RCC 7860 (cell line): ENCODE results near the gene TRABD2B.

Experiments
- DNase-seq: peaks from one replicate; pipeline ENCODE4 v3.0.0-alpha.2; 2015; ENCODE audit warnings: low spot score
- FAIRE-seq: peaks from 2 replicates; lab custom pipeline; 2012; peaks lifted over from hg19 to GRCh38; lab: Jason Lieb, UNC

Gene TRABD2B

GRCh38 chr1:48023488-48023887 lies 26.3 kb upstream of the TRABD2B start:
- FAIRE-seq: no peak
- DNase-seq: no peak

DNA sequence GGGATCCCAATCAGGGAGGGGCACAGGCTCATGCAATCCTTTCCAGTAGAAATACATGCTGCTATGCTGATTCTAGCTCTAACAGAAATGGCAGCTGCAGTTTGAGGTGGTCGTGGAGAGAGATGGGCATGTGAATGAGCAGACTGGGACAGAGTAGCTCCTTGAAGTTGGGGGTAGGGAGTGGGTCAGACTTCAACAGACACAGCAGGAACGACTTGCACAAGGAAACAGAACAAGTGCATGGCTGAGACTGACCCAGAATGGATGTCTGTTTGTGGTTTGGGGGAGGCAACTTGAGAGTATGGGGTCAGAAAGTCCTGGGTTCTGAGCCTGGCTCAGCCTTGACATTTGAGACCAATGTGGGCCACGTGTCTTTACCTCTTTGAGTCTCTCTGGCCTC lies 25.1 kb upstream of the TRABD2B start:
- no peak for FAIRE-seq

GRCh38 chr1:48021792-48022191 lies 24.6 kb upstream of the TRABD2B start:
- FAIRE-seq (no peak), DNase-seq (no peak)

More for the DNA sequence above, 25.1 kb upstream of the TRABD2B start:
- no peak for DNase-seq

DNA sequence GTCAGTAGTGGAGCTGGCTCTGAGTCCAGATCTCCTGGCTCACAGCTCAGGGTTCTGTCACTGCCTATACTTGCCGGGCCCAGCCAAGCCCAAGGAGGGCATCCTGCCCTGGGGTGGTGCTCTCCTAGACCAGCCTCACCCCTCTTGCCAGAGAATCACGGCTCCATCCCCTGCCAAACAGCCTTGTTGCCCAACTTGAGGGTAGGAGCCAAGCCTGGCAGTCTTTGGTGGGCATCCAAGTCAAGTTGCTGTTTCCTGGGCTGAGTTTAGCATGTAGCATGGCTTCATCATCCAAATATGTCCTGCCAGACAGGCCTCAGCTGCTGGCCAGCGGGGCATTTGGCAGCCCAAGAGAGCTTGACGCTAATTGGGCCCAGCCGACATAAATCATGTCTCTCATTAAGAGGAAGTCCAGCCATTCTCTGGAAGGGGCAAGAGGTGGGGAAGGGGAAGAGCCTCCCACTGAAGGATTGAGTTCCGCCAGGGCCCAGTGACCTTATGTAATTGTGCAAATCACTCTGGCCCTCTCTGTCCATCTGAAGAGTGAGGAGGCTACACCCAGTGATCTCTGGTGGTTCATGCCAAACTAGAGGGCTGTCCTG lies 22.6 kb upstream of the TRABD2B start:
- FAIRE-seq (no peak), DNase-seq (no peak)

DNA sequence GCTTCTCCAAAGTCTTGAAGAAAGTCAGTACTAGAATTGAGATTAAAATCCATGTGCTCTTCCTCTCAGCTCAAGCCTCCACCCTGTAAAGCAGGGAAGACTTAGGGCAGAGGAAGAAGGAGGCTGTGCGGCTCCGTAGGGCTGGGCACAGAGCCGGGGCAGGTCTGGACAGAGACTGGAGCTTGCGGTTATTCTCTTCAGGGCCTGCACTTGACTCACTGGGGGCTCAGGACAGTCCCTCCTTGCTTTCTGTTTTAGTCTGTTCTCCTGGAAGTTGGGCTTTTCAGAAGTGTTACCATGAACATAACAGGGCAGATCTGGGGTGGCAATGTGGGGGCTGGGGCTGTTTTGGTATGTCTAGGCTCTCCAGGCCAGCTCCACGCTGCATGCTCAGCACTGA lies 21.6 kb upstream of the TRABD2B start:
- DNase-seq (no peak), FAIRE-seq (no peak)

DNA sequence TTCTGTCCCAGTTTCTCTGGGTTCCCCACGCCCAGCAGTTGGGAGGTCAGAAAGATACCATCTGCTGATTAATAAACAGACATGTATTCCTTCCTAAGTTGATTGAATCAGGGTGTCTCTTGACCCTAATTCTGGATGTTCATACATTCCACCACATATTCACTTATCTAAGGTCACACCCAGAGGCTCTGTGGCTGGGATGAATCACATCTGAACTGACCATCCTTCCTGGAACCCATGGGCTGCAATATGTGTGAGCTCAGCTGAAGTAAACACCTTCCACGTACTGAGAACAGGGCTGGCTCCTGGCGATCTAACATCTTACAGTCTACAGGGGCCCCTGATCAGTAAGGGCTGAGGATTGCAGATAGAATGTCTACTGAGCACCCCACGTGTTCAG lies 20.5 kb upstream of the TRABD2B start:
- DNase-seq: peak; percentile 78

DNA sequence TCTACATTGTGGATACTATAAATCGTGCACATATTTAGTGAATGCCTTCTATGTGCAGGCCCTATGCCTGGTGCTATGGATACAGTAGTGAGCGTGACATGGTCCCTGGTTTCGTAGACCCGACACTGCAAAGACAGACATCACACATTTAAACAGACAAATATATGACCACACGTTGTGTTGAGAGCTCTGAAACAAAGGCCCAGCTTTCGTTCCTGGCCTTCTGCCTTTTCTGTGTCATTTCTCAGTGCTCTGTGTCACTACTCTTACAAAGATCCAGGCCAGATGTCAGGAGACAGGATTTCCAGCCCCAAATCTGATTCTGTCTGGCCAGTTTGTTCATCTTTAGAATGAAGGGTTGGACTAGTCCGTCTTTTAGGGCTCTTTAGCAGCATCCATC lies 19.3 kb upstream of the TRABD2B start:
- FAIRE-seq (no peak), DNase-seq (no peak)

More for the DNA sequence above, 20.5 kb upstream of the TRABD2B start:
- FAIRE-seq: peak; percentile 91

- DNase-seq (no peak), FAIRE-seq (peak; percentile 18)
These were observed 16.1 kb upstream of the TRABD2B start for GRCh38 chr1:48013270-48013669.

GRCh38 chr1:48007047-48007446 lies 9.9 kb upstream of the TRABD2B start:
- peak; percentile 98 for FAIRE-seq
- peak; percentile 99 for DNase-seq

- FAIRE-seq (peak; percentile 54), DNase-seq (peak; percentile 49)
These were observed 9.1 kb upstream of the TRABD2B start for GRCh38 chr1:48006264-48006663.

GRCh38 chr1:48005253-48006117 lies 8.3 kb upstream of the TRABD2B start:
- no peak for FAIRE-seq
- DNase-seq: no peak

- peak; percentile 70 for FAIRE-seq
- peak; percentile 66 for DNase-seq
These were observed 6.8 kb upstream of the TRABD2B start for GRCh38 chr1:48003741-48004531.

GRCh38 chr1:48002142-48002541 lies 5.0 kb upstream of the TRABD2B start:
- DNase-seq (no peak), FAIRE-seq (no peak)

GRCh38 chr1:48001696-48002095 lies 4.5 kb upstream of the TRABD2B start:
- FAIRE-seq (no peak), DNase-seq (no peak)

- no peak for DNase-seq
- FAIRE-seq: no peak
These were observed 3.7 kb upstream of the TRABD2B start for GRCh38 chr1:48000883-48001282.

- no peak for DNase-seq
- no peak for FAIRE-seq
These were observed 1.9 kb upstream of the TRABD2B start for GRCh38 chr1:47999097-47999496.

- no peak for DNase-seq
- no peak for FAIRE-seq
These were observed 1.3 kb upstream of the TRABD2B start for GRCh38 chr1:47998396-47998990.

DNA sequence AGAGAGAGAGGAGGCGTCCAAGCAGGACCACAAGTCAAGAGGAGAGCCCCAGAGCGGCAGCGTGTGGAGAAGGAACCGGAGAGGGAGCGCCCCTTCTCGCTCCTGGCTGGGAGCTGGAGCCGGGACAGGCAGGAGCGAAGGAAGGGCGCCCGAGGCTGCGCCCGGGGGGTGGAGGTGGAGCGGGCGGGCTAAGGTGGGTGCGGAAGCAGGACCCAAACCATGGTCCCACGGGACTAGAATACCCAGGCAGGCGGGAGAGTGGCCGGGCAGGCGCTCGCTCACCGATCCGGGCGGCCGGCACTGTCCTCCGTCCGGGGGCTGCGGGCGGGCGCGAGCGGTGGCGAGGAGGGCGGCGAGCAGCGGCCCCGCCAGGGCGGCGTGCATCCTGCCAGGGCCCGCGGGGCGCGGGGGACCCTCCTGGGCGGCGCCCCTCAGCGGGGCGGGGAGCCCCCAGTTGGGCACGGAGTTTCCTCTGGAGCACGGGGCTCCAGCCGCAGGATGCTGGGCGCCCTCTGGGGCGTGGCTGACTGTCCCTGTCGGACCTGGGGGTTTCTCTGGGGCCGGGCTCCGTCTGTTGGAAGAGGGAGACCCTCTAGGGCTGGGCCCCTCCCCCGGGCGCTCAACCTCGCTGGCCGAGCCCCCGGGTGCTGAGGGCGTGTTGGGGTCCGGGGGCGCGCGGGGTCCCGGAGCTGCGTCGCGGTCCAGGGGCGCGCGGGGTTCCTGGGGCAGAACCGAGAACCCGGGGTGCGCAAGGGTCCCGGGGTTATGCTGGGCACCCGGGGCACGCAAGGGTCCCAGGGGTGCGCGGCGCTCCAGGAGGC lies 569 bp downstream of the TRABD2B start:
- no peak for DNase-seq
- FAIRE-seq: no peak

DNA sequence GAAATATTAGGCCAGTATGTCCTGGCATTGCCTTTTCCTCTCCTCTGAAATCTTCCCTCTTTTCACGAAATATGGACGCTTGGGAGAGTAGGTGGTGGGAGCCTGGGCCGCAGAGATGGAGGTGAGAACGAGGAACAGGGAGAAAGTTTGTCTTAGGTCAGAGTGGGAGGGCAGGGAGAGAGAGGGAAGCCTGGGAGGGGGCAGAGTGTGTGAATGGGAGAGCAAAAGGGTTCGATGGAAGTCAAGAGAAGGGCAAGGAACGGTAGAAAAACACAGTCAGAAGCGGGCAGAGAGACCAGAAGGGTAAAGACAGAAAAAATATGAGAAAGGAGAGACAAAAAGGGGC lies 1.2 kb downstream of the TRABD2B start:
- no peak for FAIRE-seq

DNA sequence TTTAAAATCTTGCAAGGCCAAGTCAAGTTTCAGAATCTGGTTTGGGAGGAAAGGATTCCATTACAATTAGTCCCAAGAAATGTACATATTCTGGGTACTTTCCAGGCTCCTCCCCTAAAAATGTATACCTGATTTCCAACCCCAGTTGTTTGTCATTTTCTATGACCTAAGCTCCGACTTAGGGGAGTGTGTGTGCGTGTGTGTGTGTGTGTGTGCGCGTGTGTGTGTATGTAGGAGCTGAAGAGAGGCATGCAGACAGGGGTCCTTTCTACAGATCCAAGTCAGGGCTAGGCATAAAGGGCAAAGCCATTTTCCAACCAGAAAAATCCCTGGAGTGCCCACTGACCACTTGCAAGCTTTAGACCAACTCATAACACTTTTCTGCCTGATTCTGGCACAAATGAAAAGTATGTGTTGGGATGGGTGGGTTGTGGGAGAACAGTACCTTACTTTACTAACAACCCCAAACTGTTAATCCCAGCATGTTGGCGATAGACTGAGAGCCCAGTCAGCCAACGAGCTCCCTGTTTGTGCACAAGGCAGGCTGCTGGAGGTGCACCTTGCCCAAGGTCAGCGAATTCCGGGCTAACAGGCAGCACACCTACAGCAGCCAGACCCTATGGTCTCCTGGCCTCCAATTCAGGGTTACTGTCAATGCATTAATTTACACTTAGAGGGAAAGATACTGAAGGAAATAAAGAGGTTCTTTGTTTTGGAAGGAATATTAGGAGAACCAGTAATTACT lies 1.7 kb downstream of the TRABD2B start:
- no peak for DNase-seq
- no peak for FAIRE-seq

More for the DNA sequence above, 1.2 kb downstream of the TRABD2B start:
- no peak for DNase-seq
